OCI-LY3 (cell line): ENCODE data around the gene RALBP1.

Source experiments
- EZH2phosphoT487 ChIP-seq: fragments of 200-600 bp; shearing (Covaris generic); IDR thresholded peaks from 2 replicates; pipeline ENCODE4 v1.6.1; 2018; ENCODE audit warnings: antibody characterized with exemption, mixed run types, low read depth
- TF ChIP-seq, protein P1 (sequence below): fragments of 200-600, 300-600 bp; sonication (generic); IDR thresholded peaks from 2 replicates; pipeline ENCODE4 v1.5.1; 2014; ENCODE audit warnings: antibody characterized with exemption, low read length, low read depth

DNA sequence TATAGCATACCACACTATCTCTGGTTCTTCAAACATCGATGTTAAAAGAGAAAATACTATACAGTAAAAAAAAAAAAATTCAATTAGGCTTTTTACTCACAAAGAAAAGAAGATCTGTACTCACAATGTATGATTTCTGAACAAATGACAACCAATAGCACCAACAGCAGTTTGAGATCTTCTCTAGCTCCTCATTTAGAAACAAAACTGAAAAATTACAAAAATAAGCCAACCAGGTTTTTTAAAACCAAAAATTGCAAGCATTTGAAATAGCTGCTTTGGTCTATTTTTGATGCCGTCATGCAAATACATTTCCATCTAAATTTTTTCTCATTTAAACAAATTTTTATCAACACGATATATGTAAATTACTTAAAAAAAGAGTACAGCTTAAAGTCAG is 34.3 kb upstream of the RALBP1 start:
- TF ChIP-seq, protein P1, sequence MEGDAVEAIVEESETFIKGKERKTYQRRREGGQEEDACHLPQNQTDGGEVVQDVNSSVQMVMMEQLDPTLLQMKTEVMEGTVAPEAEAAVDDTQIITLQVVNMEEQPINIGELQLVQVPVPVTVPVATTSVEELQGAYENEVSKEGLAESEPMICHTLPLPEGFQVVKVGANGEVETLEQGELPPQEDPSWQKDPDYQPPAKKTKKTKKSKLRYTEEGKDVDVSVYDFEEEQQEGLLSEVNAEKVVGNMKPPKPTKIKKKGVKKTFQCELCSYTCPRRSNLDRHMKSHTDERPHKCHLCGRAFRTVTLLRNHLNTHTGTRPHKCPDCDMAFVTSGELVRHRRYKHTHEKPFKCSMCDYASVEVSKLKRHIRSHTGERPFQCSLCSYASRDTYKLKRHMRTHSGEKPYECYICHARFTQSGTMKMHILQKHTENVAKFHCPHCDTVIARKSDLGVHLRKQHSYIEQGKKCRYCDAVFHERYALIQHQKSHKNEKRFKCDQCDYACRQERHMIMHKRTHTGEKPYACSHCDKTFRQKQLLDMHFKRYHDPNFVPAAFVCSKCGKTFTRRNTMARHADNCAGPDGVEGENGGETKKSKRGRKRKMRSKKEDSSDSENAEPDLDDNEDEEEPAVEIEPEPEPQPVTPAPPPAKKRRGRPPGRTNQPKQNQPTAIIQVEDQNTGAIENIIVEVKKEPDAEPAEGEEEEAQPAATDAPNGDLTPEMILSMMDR = no peak
- TF ChIP-seq EZH2phosphoT487 = no peak
